ENCODE data around the gene NEUROD4. TPM values are rescaled to one million over a fixed set of nuclear protein-coding genes. Genes with fewer than 3 reads are reported as not detected.
A peak's percentile ranks its signal among the peaks of the same experiment; 100 is the strongest.

Gene NEUROD4
- total RNA-seq, 1 donor from 2014 or later: 1.8 TPM

GRCh38 chr12:54987611-54988231 is 32.1 kb upstream of the NEUROD4 start:
- H3K27me3 ChIP-seq: no peaks in the 10 kb centered on the region
- no peak overlapping the region for H3K27ac Mint-ChIP-seq
- no peaks in the 10 kb centered on the region for H3K9me3 Mint-ChIP-seq
- H2AFZ ChIP-seq (replicated peaks): no peak overlapping the region
- H3F3A ChIP-seq (ENCODE audit: low read depth): no peaks in the 10 kb centered on the region
- DNase-seq (ENCODE audit: low spot score): no peak
- H3K27ac ChIP-seq: no peak overlapping the region
- no peaks in the 10 kb centered on the region for H3K27me3 Mint-ChIP-seq (ENCODE audit: insufficient read depth, low read depth)
- no peaks in the 10 kb centered on the region for H3K36me3 Mint-ChIP-seq
- H3K4me1 ChIP-seq: no peaks in the 10 kb centered on the region
- H3K79me2 ChIP-seq (ENCODE audit: low read depth): no peaks in the 10 kb centered on the region
- no peak overlapping the region for H3K4me3 ChIP-seq
- H3K36me3 ChIP-seq: no peaks in the 10 kb centered on the region
- no peaks in the 10 kb centered on the region for H3K9me3 ChIP-seq (ENCODE audit: low read depth)
- TF ChIP-seq, protein P1, sequence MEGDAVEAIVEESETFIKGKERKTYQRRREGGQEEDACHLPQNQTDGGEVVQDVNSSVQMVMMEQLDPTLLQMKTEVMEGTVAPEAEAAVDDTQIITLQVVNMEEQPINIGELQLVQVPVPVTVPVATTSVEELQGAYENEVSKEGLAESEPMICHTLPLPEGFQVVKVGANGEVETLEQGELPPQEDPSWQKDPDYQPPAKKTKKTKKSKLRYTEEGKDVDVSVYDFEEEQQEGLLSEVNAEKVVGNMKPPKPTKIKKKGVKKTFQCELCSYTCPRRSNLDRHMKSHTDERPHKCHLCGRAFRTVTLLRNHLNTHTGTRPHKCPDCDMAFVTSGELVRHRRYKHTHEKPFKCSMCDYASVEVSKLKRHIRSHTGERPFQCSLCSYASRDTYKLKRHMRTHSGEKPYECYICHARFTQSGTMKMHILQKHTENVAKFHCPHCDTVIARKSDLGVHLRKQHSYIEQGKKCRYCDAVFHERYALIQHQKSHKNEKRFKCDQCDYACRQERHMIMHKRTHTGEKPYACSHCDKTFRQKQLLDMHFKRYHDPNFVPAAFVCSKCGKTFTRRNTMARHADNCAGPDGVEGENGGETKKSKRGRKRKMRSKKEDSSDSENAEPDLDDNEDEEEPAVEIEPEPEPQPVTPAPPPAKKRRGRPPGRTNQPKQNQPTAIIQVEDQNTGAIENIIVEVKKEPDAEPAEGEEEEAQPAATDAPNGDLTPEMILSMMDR (IDR thresholded peaks at IDR 0.05): no peak
- TF ChIP-seq EZH2 (IDR thresholded peaks at IDR 0.05) (no peak), EZH2phosphoT487 (IDR thresholded peaks at IDR 0.05) (no peak)
- no peak overlapping the region for H3K9ac ChIP-seq
- no peak overlapping the region for H3K4me2 ChIP-seq
- H3K4me3 Mint-ChIP-seq: no peak overlapping the region
- no peaks in the 10 kb centered on the region for H3K4me1 Mint-ChIP-seq
- no peaks in the 10 kb centered on the region for H4K20me1 ChIP-seq (ENCODE audit: low read depth)

DNA sequence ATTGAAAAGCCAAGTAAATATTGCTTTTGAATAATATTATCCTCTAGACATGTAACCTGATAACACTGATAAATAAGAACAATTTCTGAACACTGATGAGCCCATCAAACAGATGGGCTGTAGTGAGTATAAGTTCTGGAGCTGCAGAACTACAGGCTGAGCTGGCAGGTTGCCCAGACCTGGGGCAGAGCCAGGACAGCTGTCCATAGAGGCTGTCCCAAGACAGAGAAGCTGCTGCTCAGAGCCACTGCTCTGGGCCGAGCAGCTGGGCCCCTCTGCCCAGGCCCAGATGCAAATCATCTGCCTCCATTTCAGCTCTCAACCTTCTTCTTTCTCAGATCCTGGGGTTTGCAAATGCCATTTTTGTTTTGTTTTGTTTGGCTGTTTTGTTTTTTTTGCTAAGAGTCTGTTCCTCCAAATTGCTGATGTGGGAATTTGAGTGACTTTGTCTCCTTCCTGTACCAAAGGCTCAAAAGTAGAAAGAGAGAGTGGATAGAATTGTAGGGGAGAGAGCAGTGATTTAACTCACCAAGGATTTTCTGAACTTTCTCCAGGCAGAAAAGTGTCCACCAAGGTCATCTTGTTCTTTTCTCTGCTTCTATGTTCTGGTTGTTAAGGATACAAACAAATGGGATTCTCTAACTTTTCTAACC is 31.2 kb upstream of the NEUROD4 start:
- Histone ChIP-seq H3K9me3 (ENCODE audit: low read depth) (no peaks in the 10 kb centered on the region), H4K20me1 (ENCODE audit: low read depth) (no peaks in the 10 kb centered on the region), H3K79me2 (ENCODE audit: low read depth) (no peaks in the 10 kb centered on the region), H3K9ac (no peak overlapping the region), H3K4me3 (no peak overlapping the region), H3K27ac (no peak overlapping the region), H2AFZ (replicated peaks) (peak overlapping the region; percentile 58), H3K27me3 (no peaks in the 10 kb centered on the region), H3K36me3 (no peaks in the 10 kb centered on the region), H3K4me2 (no peak overlapping the region), H3F3A (ENCODE audit: low read depth) (no peaks in the 10 kb centered on the region), H3K4me1 (no peaks in the 10 kb centered on the region)
- TF ChIP-seq, protein P1 (IDR thresholded peaks at IDR 0.05): no peak
- TF ChIP-seq EZH2 (IDR thresholded peaks at IDR 0.05): no peak
- TF ChIP-seq EZH2phosphoT487 (IDR thresholded peaks at IDR 0.05): no peak
- H3K4me3 Mint-ChIP-seq: no peak overlapping the region
- no peaks in the 10 kb centered on the region for H3K9me3 Mint-ChIP-seq
- no peaks in the 10 kb centered on the region for H3K4me1 Mint-ChIP-seq
- no peaks in the 10 kb centered on the region for H3K36me3 Mint-ChIP-seq
- no peak overlapping the region for H3K27ac Mint-ChIP-seq
- DNase-seq (ENCODE audit: low spot score): no peak
- H3K27me3 Mint-ChIP-seq (ENCODE audit: insufficient read depth, low read depth): no peaks in the 10 kb centered on the region

- Histone ChIP-seq H3K27ac (no peak overlapping the region), H3K9me3 (ENCODE audit: low read depth) (no peaks in the 10 kb centered on the region), H3K27me3 (no peaks in the 10 kb centered on the region), H3K9ac (no peak overlapping the region), H3F3A (ENCODE audit: low read depth) (no peaks in the 10 kb centered on the region), H3K79me2 (ENCODE audit: low read depth) (no peaks in the 10 kb centered on the region), H3K4me2 (no peak overlapping the region), H3K4me1 (no peaks in the 10 kb centered on the region), H3K36me3 (no peaks in the 10 kb centered on the region), H4K20me1 (ENCODE audit: low read depth) (no peaks in the 10 kb centered on the region), H2AFZ (replicated peaks) (no peak overlapping the region), H3K4me3 (no peak overlapping the region)
- no peak for DNase-seq (ENCODE audit: low spot score)
- no peaks in the 10 kb centered on the region for H3K4me1 Mint-ChIP-seq
- TF ChIP-seq EZH2phosphoT487 (IDR thresholded peaks at IDR 0.05): no peak
- TF ChIP-seq, protein P1 (IDR thresholded peaks at IDR 0.05): no peak
- no peaks in the 10 kb centered on the region for H3K36me3 Mint-ChIP-seq
- no peaks in the 10 kb centered on the region for H3K27me3 Mint-ChIP-seq (ENCODE audit: insufficient read depth, low read depth)
- H3K27ac Mint-ChIP-seq: no peak overlapping the region
- no peaks in the 10 kb centered on the region for H3K9me3 Mint-ChIP-seq
- no peak overlapping the region for H3K4me3 Mint-ChIP-seq
Measured at GRCh38 chr12:54989829-54990228, 29.9 kb upstream of the NEUROD4 start.

Measured in neural progenitor cell (in vitro differentiated cells).